Activated CD8-positive, alpha-beta memory T cell treated with anti-CD3 and anti-CD28 coated beads, Interleukin-2, amount 50 U/mL, for 24 hours (primary cell): ENCODE results near the gene PON1.

ENCODE experiments used
- DNase-seq: peaks from one replicate; pipeline ENCODE4 v3.0.0-alpha.2; 2020; ENCODE audit errors: extremely low read depth

The PON1 gene

GRCh38 chr7:95255691-95256090 lies 68.6 kb downstream of the PON1 start:
- DNase-seq = no peak

- DNase-seq = no peak
Observed at GRCh38 chr7:95253986-95254385, 70.3 kb downstream of the PON1 start.

DNA sequence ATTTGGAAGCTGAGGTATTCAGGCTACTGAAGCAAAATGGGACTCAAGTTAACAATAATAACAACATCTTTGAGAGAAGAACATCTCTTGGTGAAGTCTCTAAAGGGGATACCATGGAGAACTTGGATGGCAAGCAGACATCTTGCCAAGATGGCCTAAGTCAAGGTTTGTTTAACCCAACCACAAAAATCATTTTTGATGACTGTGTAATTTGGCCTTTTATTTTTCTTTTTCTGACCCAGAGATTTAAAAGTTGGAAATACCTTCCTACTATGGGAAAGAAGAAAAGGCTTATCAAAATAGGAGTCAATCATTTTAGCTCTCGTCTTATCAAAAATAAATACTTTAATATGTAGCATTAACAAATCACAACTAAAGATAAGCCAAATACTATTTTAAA lies 72.4 kb downstream of the PON1 start:
- DNase-seq = no peak

GRCh38 chr7:95250571-95250970 lies 73.8 kb downstream of the PON1 start:
- no peak for DNase-seq
